Tibial artery (tissue), 4 donors: ENCODE data around the gene PDE4A.

Experiments
- DNase-seq, 2 donors: peaks; one replicate each; pipeline ENCODE4 v3.0.0-alpha.2; 2019
- H3K27ac ChIP-seq, 2 donors: fragments of 200-600 bp; sonication (generic) in 1 of 2; 1 replicate in 1 of 2; 2 replicates in 1 of 2; pipeline ENCODE4 v1.5.1; 2018 to 2019; ENCODE audit warnings: mild to moderate bottlenecking in 1 of 2
- H3K27me3 ChIP-seq, 2 donors: fragments of 200-600 bp; sonication (generic) in 1 of 2; one replicate each; pipeline versions ENCODE4 v1.5.1 to v1.6.0; 2016 to 2019
- H3K36me3 ChIP-seq, 3 donors: fragments of 200-600 bp; sonication (generic) in 2 of 3; one replicate each; pipeline ENCODE4 v1.5.1; 2016 to 2019; ENCODE audit warnings: mild to moderate bottlenecking in 2 of 3
- H3K4me1 ChIP-seq, 4 donors: fragments of 200-600 bp; sonication (generic) in 2 of 4; 1 replicate in 3 of 4; 2 replicates in 1 of 4; pipeline ENCODE4 v1.5.1; 2016 to 2019
- H3K4me3 ChIP-seq, 2 donors: fragments of 200-600 bp; sonication (generic) in 1 of 2; 1 replicate in 1 of 2; 2 replicates in 1 of 2; pipeline ENCODE4 v1.5.1; 2018 to 2019; ENCODE audit warnings: mild to moderate bottlenecking in 2 of 2
- H3K9me3 ChIP-seq, 3 donors: fragments of 200-600 bp; sonication (generic) in 1 of 3; one replicate each; pipeline ENCODE4 v1.5.1; 2016 to 2019
- intact Hi-C: fragments of 100-400 bp; cut with DNase I; formaldehyde crosslinking; loops from one replicate; pipeline ENCODE4 v1.15.0; 2023; ENCODE audit warnings: low total_unique reads
- TF ChIP-seq, protein P1 (sequence below), 2 experiments: fragments of 200-600 bp in 1 of 2; fragments of 450-650 bp in 1 of 2; IDR thresholded peaks; one replicate each; pipeline ENCODE4 v1.5.1; 2017 to 2019; ENCODE audit warnings: antibody characterized with exemption in 2 of 2, mild to moderate bottlenecking in 1 of 2, moderate library complexity in 1 of 2

Gene PDE4A

DNA sequence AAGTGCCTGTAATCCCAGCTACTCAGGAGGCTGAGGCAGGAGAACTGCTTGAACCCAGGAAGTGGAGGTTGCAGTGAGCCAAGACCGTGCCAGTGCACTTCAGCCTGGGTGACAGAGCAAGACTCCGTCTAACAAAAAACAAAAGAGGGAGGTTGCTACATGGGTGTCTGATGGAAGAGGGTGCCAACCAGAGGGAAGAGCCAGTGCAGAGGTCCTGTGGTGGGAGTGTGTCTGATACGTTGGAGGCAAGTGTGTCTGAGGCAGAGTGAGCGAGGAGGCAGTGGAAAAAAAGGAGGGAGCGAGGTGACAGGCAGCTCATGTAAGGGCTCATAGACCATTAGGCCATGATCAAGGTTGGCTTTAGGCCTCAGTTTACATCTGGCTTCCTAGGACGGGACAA is 6.8 kb downstream of the PDE4A start:
- Histone ChIP-seq H3K4me1 (peaks cover 0 to 29% (median 20%) of the 10 kb centered on the region in 4 donors), H3K9me3 (no peaks in the 10 kb centered on the region), H3K27ac (no peak overlapping the region), H3K27me3 (peaks cover 0 to 38% of the 10 kb centered on the region in 2 donors), H3K4me3 (no peak overlapping the region), H3K36me3 (no peaks in the 10 kb centered on the region)
- TF ChIP-seq, protein P1, sequence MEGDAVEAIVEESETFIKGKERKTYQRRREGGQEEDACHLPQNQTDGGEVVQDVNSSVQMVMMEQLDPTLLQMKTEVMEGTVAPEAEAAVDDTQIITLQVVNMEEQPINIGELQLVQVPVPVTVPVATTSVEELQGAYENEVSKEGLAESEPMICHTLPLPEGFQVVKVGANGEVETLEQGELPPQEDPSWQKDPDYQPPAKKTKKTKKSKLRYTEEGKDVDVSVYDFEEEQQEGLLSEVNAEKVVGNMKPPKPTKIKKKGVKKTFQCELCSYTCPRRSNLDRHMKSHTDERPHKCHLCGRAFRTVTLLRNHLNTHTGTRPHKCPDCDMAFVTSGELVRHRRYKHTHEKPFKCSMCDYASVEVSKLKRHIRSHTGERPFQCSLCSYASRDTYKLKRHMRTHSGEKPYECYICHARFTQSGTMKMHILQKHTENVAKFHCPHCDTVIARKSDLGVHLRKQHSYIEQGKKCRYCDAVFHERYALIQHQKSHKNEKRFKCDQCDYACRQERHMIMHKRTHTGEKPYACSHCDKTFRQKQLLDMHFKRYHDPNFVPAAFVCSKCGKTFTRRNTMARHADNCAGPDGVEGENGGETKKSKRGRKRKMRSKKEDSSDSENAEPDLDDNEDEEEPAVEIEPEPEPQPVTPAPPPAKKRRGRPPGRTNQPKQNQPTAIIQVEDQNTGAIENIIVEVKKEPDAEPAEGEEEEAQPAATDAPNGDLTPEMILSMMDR (IDR thresholded peaks at IDR 0.05), result no peak
- no peak for DNase-seq
- intact Hi-C loops, result loop anchor here (10.0 kb wide), 1 partner anchor 48 kb away; no protein-coding TSS in a partner anchor

DNA sequence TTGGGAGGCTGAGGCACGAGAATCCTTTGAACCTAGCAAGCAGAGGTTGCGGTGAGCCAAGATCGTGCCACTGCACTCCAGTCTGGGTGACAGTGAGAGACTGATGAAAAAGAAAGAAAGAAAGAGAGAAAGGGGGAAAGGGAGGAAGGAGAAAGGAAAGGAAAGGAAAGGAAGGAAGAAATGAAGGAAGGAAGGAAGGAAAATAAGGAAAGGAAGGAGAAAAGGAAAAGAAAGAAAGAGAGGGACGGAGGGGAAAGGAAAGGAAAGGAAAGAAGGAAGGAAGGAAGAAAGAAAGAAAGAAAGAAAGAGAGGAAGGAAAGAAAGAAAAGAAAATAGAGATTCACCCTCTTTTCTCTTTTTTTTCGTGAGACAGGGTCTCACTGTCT is 8.7 kb downstream of the PDE4A start:
- no peaks in the 10 kb centered on the region for H3K36me3 ChIP-seq
- no peak overlapping the region for H3K27ac ChIP-seq
- DNase-seq, result no peak
- peaks cover 0 to 34% (median 26%) of the 10 kb centered on the region in 4 donors for H3K4me1 ChIP-seq
- H3K27me3 ChIP-seq, result peaks cover 0 to 31% of the 10 kb centered on the region in 2 donors
- no peak overlapping the region for H3K4me3 ChIP-seq
- TF ChIP-seq, protein P1 (IDR thresholded peaks at IDR 0.05), result no peak
- no peaks in the 10 kb centered on the region for H3K9me3 ChIP-seq
- intact Hi-C loops, result loop anchor here (10.0 kb wide), 1 partner anchor 46 kb away; no protein-coding TSS in a partner anchor

DNA sequence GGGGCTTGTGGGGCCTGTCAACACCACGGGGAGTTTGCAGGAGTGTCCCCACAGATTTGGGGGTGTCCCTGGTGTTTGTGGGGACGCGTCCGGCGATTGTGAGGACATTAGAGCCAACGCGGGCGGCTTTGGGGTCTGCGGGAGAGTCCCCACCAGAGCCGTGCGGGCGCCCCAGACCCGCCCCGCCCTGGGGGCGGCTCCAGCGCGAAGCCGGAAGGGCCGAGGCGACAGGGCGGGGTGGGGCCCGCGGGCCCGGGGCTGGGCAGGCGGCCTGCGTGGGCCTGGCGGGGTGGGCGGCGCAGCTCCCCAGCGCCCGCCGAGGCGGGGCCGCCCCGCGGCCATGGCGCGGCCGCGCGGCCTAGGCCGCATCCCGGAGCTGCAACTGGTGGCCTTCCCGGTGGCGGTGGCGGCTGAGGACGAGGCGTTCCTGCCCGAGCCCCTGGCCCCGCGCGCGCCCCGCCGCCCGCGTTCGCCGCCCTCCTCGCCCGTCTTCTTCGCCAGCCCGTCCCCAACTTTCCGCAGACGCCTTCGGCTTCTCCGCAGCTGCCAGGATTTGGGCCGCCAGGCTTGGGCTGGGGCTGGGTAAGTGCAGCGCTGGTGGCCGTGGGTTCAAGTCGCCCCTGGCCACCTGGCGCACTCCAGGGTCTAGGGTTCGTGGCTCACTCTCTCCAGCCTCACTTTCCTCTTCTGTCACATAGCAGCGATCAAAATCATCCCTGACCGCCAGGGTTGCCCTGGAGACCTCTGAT is 10.3 kb downstream of the PDE4A start:
- Histone ChIP-seq H3K4me3 (peak overlapping the region; percentile 59 to 62), H3K9me3 (no peaks in the 10 kb centered on the region), H3K27me3 (peaks cover 0 to 19% of the 10 kb centered on the region in 2 donors), H3K4me1 (peaks cover 0 to 25% (median 20%) of the 10 kb centered on the region in 4 donors), H3K36me3 (no peaks in the 10 kb centered on the region), H3K27ac (peak overlapping the region in 1 of 2 donors; percentile 45)
- DNase-seq, result peak; percentile 45 to 83
- TF ChIP-seq, protein P1 (IDR thresholded peaks at IDR 0.05), result no peak
- intact Hi-C loops, result no loop called here

DNA sequence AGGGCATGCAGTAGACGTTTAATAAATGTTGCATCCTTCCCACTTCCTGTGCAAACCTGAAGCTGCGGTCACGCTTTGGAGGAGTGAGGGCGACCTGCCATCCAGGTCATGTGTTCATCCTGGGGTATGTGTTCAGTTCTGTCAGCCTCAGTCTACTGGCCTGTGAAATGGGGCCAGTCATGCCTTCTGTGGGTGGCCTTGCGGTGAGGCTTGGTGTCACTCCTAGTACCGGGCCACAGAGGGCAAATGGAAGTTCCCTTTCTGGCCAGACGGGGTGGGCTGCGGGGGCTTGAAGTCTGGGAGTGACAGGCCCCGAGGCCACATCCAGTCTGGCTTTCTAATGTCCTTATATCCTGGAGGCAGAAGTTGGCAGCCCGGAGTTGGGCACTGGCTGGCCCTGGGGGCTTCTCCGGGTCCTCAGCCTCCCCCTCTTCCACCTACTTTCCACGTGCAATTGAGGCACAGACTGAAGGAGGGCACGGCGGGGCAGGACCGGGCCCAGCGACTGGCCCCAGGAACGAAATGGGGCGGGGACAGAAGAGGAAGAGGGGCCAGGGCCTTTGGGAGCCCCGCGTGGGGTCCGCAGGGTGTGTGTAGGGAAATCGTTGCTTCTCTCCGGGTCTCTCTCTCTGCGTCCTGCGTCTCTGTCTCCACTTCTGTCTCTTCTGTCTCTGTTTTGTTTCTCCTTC is 11.1 kb downstream of the PDE4A start:
- no peaks in the 10 kb centered on the region for H3K9me3 ChIP-seq
- TF ChIP-seq, protein P1 (IDR thresholded peaks at IDR 0.05), result no peak
- H3K27ac ChIP-seq, result peak overlapping the region; percentile 11 to 45
- peaks cover 0 to 19% of the 10 kb centered on the region in 2 donors for H3K27me3 ChIP-seq
- no peaks in the 10 kb centered on the region for H3K36me3 ChIP-seq
- peak in 1 of 2 donors; percentile 41 for DNase-seq
- H3K4me1 ChIP-seq, result peaks cover 0 to 25% (median 20%) of the 10 kb centered on the region in 4 donors
- intact Hi-C loops, result no loop called here
- H3K4me3 ChIP-seq, result peak overlapping the region; percentile 59 to 62

- TF ChIP-seq, protein P1 (IDR thresholded peaks at IDR 0.05), result no peak
- H3K9me3 ChIP-seq, result no peaks in the 10 kb centered on the region
- peak; percentile 68 to 82 for DNase-seq
- no peaks in the 10 kb centered on the region for H3K36me3 ChIP-seq
- H3K27ac ChIP-seq, result peak overlapping the region; percentile 27 to 45
- peak overlapping the region; percentile 59 to 62 for H3K4me3 ChIP-seq
- H3K4me1 ChIP-seq, result peaks cover 0 to 25% (median 20%) of the 10 kb centered on the region in 4 donors
- intact Hi-C loops, result no loop called here
- peaks cover 0 to 19% of the 10 kb centered on the region in 2 donors for H3K27me3 ChIP-seq
Measured at GRCh38 chr19:10431943-10432735, 11.8 kb downstream of the PDE4A start.
